ENCODE data around the gene STAB1. TPM values are rescaled to one million over a fixed set of nuclear protein-coding genes. Genes with fewer than 3 reads are reported as not detected.
"Not testable (repeated sequence)": the region's sequence is repeated elsewhere in the genome, so short reads cannot be mapped to it uniquely, and the experiment has no call there.

Gene STAB1
- total RNA-seq, 1 donor from 2014 or later = 67.2 TPM

- no peaks in the 10 kb centered on the region for H3K27me3 ChIP-seq (ENCODE audit: low read depth)
- H3K4me3 ChIP-seq = no peak overlapping the region
- peak overlapping the region; percentile 88 for H3K27ac ChIP-seq (replicated peaks)
- H3K36me3 ChIP-seq = peaks cover 26% of the 10 kb centered on the region
- DNase-seq = peak; percentile 13
- no peak for TF ChIP-seq CTCF (IDR thresholded peaks at IDR 0.05; ENCODE audit: borderline replicate concordance)
- intact Hi-C loops (cut with micrococcal nuclease) = no loop called here
- H3K4me1 ChIP-seq = peaks cover 61% of the 10 kb centered on the region
- no peaks in the 10 kb centered on the region for H3K9me3 ChIP-seq (replicated peaks)
These were observed 30.8 kb downstream of the STAB1 start for GRCh38 chr3:52525680-52526561.

GRCh38 chr3:52526671-52527038 lies 31.5 kb downstream of the STAB1 start:
- H3K9me3 ChIP-seq (replicated peaks); DNase-seq; H3K27me3 ChIP-seq (ENCODE audit: low read depth); H3K4me3 ChIP-seq; intact Hi-C loops (cut with micrococcal nuclease): not testable (repeated sequence)
- H3K4me1 ChIP-seq = peaks cover 68% of the 10 kb centered on the region
- H3K27ac ChIP-seq (replicated peaks) = peak overlapping the region; percentile 88
- peaks cover 26% of the 10 kb centered on the region for H3K36me3 ChIP-seq

- peak; percentile 14 for DNase-seq
- Histone ChIP-seq H3K27me3 (ENCODE audit: low read depth) (no peaks in the 10 kb centered on the region), H3K4me1 (peaks cover 73% of the 10 kb centered on the region), H3K4me3 (no peak overlapping the region), H3K9me3 (replicated peaks) (no peaks in the 10 kb centered on the region), H3K27ac (replicated peaks) (peak overlapping the region; percentile 88), H3K36me3 (peaks cover 26% of the 10 kb centered on the region)
- TF ChIP-seq CTCF (IDR thresholded peaks at IDR 0.05; ENCODE audit: borderline replicate concordance) = no peak
- intact Hi-C loops (cut with micrococcal nuclease) = no loop called here
These were observed 32.0 kb downstream of the STAB1 start for GRCh38 chr3:52527039-52527731.

GRCh38 chr3:52527732-52528585 lies 32.8 kb downstream of the STAB1 start:
- Histone ChIP-seq H3K4me1 (peaks cover 81% of the 10 kb centered on the region), H3K9me3 (replicated peaks) (no peaks in the 10 kb centered on the region), H3K27me3 (ENCODE audit: low read depth) (no peaks in the 10 kb centered on the region), H3K4me3 (no peak overlapping the region), H3K27ac (replicated peaks) (peak overlapping the region; percentile 88), H3K36me3 (peaks cover 26% of the 10 kb centered on the region)
- TF ChIP-seq CTCF (IDR thresholded peaks at IDR 0.05; ENCODE audit: borderline replicate concordance) = no peak
- intact Hi-C loops (cut with micrococcal nuclease) = no loop called here
- peak; percentile 14 for DNase-seq

GRCh38 chr3:52528586-52529375 lies 33.6 kb downstream of the STAB1 start:
- H3K36me3 ChIP-seq = peaks cover 19% of the 10 kb centered on the region
- no peaks in the 10 kb centered on the region for H3K27me3 ChIP-seq (ENCODE audit: low read depth)
- peak; percentile 22 for DNase-seq
- peaks cover 85% of the 10 kb centered on the region for H3K4me1 ChIP-seq
- intact Hi-C loops (cut with micrococcal nuclease) = no loop called here
- TF ChIP-seq CTCF (IDR thresholded peaks at IDR 0.05; ENCODE audit: borderline replicate concordance) = no peak
- H3K4me3 ChIP-seq = no peak overlapping the region
- peak overlapping the region; percentile 94 for H3K27ac ChIP-seq (replicated peaks)
- H3K9me3 ChIP-seq (replicated peaks) = no peaks in the 10 kb centered on the region

Measured in left ventricle myocardium inferior (tissue), 1 donor.